Measurements from ENCODE around the gene PPFIA1. TPM values are rescaled to one million over a fixed set of nuclear protein-coding genes. Genes with fewer than 3 reads are reported as not detected.

The PPFIA1 gene
- total RNA-seq, 1 donor from 2014 or later = 43.8 TPM

DNA sequence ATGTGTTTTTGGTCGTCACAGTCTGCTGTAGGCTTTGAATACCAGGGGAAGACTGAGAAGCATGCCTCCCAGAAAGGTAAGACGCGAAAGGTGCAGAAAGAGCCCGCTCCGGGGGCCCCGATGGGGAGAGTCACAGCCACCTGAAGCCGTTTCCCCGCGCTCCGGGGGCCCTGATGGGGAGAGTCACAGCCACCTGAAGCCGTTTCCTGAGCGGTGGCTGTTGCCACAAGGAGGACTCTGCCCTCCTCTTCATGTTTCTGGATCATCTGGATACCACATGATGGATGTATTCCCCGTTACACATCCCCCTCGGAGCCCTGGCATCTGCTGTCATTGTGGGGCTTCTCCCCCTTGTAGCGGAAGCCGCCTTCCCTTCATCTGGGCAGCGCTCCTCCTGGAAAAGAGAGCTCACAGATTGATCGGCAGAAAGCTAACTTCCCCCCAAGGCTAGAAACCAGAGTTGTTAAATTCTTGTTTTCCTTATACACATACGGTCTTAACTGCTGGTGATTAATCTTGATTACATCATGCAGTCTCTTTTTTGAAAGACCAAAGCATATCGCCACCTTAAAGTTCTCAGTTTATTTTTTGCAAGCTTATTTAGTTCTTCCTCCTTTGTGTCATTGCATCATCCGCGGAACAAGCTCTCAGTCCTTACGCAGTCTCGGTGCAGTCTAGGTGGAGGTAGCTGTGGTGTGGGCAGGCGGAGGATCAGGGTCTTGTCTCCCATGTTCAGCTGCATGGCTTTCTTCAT lies 145.3 kb downstream of the PPFIA1 start:
- DNase-seq (ENCODE audit: missing footprints) (no peak), ATAC-seq (no peak)
- intact Hi-C loops (cut with DNase I) = no loop called here

DNA sequence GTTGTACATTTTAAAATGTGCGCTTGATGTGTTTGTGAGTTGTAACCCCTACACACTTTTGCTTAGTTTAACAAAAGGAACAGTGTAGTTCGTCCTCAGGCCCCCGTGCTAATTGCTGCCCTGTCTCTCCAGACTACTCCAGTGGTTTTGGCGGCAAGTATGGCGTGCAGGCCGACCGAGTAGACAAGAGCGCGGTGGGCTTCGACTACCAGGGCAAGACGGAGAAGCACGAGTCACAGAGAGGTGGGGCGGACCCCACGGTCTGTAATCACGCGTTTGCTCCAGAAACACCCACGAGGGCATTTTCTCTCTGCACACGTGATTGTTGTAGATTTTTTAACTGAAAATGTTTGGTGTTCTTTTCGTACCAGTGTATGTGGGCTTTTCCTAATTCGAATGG lies 146.4 kb downstream of the PPFIA1 start:
- no peak for ATAC-seq
- intact Hi-C loops (cut with DNase I) = no loop called here
- no peak for DNase-seq (ENCODE audit: missing footprints)

DNA sequence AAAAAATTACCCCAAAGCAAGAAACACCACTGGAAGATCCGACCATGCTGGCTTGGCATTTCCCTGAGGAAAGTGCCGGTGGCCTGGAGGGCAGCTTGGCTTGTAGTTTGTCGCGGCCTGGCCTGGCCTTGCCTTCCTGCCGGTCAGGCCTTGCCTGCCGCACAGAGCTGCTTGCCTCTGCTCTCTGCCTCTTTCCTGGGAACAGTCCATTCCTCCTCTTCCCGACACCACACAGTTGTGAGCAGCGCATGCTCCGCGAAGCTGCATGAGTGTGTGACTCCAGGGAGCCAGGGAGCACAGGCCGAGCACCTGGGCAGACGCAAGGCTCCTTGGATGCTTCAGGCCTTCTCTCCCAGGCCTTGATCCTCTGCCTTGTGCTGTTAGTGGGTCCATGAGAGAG lies 147.6 kb downstream of the PPFIA1 start:
- no peak for DNase-seq (ENCODE audit: missing footprints)
- intact Hi-C loops (cut with DNase I) = no loop called here
- ATAC-seq = no peak

DNA sequence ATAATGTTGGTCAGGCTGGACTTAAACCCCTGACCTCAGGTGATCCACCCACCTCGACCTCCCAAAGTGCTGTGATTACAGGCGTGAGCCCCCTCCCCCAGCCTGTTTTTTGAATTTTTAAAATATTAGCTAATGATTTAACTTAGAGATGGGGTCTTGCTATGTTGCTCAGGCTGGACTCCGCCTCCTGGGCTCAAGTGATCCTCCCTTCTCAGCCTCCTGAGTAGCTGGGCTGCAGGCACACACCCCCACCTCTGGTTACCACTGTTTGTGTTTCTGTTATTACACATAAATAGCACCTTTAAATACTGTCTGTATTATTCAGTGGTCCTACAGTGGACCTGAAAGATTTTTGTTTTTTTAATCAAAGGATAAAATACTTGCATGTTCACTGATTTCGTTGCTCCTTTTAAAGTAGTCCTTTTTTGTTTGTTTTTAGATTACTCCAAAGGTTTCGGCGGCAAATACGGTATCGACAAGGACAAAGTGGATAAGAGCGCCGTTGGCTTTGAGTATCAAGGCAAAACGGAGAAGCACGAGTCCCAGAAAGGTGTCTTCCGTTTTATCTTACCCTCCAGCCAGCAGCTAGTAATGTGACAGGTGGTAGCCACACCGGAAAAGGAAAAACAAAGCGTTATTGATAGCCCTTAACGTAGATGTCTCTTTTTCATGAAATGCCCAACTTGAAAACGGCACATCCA lies 149.0 kb downstream of the PPFIA1 start:
- intact Hi-C loops (cut with DNase I) = no loop called here
- DNase-seq (ENCODE audit: missing footprints) (no peak), ATAC-seq (no peak)

DNA sequence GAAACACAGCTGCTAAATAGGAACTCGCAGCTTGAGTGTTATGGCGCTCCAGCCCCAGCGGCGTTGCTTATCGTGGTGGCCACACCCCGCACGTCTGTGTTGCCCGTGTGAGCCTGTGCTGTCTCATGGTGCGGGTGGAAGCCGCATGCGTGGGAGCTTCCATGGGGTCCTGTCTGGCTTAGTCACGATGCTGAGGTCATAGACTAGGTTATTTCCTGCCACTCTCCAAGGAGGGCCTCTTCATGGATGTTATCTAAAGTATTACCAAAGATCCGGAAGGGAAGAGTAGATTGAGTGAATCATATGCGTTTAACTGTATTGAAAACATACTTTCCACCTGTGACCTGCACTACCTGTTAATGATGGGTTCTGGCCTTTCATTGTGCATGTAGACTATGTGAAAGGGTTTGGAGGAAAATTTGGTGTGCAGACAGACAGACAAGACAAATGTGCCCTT lies 149.5 kb downstream of the PPFIA1 start:
- no peak for ATAC-seq
- intact Hi-C loops (cut with DNase I) = no loop called here
- DNase-seq (ENCODE audit: missing footprints) = no peak

DNA sequence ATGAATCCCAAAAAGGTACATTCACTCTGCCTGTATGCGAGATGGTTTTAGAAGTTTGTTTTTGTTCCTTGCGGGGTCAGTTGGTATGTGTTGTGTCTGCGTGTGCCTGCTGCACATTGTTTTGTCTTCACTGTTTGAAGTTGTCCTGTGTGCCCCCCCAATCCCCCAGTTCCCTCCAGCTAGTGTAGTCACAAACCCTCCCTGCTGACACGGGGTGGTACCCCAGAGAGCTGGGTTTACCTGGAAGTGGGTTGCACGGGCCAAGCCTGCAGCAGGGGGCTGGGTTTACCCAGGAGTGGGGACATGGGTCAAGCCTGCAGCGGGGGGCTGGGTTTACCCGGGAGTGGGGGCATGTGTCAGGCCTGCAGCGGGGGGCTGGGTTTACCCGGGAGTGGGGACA lies 150.0 kb downstream of the PPFIA1 start:
- ATAC-seq (no peak), DNase-seq (ENCODE audit: missing footprints) (no peak)
- intact Hi-C loops (cut with DNase I) = no loop called here

DNA sequence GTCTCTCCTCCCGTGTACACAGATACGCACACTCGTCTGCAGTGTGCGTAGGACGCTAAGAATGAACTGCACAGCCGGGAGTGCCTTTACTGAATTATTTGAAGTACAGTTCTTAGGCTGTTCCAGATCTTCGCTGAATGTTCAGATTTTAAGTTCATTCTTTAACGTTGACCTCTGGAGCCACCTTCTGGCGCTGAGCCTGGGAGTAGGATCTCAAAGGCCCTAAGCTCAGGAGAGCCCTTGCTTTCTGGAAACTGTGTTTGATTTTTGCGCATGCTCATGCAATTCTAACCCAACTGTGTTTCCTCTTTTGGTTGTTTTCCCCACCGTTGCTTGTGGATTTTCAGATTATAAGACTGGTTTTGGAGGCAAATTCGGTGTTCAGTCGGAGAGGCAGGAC lies 150.6 kb downstream of the PPFIA1 start:
- ATAC-seq = no peak
- intact Hi-C loops (cut with DNase I) = no loop called here
- DNase-seq (ENCODE audit: missing footprints) = no peak

DNA sequence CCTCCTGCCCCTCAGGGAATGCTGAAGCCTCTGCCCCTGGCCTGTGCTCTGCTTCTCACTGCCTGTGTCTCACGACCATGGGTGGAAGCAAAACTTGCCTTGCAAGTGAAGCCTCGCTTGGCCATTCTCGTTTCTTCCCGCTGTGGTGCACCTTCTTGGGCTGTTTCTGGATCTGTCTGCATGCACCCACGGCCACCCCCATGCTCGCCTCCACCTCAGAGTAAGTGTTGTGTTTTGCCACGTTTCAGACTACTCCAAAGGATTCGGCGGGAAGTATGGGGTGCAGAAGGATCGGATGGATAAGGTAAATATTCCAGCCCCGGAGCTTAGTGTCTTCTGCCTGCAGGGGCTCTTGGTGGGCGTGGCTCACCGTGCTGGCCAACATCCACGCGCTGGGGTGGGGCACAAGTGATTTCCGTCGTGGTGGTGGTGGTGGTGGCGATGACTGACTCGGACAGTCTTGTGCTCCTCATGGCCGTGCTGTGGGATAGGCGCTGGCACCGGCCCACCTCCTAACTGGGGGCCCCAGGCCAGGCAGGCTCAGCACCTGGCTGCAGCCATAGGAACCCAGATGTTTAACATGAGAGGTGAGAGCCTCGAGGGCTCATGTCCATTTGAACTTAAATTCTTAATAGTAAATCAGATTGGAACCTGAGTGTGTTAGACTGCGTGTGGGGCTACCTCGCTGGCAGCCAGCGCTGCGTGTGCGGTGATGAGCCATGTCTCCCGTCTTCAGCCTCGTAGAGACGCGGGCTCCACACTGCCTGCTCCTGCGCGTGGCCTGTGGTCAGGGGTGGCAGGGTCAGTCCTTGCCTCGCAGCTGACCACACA lies 152.4 kb downstream of the PPFIA1 start:
- intact Hi-C loops (cut with DNase I) = no loop called here
- ATAC-seq (no peak), DNase-seq (ENCODE audit: missing footprints) (no peak)

DNA sequence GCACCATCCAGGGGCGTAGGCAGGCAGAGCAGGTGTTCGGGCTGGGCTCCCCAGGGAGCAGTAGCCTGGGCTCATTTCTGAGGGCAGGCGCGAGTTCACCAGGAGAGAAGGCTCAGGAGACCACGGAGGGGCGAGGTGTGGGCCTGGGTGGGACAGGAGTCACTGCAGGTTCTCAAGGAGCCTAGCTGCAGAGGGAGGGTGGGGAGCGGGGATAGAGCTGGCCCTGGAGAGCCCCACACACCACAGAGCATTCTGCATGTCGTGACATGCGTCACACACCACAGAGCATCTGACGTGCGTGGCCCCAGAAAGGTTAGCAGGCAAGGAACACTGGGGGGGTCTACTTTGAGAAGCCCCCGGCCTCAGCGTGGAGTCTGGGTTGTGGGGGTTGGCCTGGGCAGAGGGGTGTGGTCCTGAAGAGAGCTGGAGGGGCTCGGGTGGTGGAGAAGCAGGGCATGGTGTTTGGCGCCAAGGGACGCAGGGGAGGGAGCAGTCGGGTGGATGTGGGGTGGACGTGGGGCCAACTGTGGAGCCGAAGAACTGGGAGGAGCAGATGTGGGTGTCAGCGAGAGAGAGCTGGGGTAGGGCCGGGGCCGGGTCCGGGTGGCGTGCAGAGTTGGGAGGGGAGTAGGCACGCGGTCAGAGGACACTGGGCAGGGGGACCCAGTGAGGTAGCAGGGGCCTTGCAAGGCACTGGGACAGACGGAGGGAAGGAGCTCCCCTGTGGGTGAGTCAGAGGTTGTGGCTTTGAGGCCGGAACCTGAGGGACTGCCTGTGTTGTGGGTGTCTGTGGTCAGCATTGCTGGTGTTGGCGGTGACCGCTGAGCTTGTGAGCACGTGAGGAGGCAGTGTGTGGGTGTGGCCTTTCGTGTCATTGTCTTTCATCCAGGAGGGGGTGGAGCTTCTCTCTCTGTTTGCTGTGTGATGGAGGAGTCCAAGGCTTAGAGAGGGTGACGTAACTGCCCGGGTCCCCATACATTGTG lies 153.3 kb downstream of the PPFIA1 start:
- DNase-seq (ENCODE audit: missing footprints) (no peak), ATAC-seq (no peak)
- intact Hi-C loops (cut with DNase I) = no loop called here

DNA sequence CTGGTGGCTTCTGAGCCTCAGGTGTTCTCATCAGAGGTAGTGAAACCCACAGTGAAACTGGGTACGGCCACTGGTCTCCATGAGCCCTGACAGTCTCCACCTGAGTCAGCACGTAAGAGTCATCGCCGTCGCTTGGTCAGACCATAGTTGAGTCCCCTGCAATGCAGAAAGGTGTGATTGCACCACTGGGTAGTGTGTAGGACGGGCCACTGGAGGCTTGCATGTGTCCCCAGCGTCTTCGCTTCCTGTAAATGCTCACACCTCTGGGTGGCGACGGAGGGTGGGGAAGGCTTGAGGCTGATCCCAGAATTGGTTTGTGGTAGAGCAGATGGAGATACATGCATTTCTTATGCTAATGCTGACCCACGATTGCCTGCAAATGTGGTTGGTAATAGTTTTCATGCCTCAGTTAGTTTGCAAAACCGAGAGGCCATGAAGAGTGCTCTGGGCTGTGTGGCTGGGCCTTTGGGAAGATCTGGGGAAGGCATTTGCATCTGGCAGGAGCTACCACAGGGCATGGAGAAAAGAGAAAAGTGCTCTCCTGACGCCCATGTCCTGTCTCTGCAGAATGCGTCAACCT lies 154.4 kb downstream of the PPFIA1 start:
- no peak for DNase-seq (ENCODE audit: missing footprints)

DNA sequence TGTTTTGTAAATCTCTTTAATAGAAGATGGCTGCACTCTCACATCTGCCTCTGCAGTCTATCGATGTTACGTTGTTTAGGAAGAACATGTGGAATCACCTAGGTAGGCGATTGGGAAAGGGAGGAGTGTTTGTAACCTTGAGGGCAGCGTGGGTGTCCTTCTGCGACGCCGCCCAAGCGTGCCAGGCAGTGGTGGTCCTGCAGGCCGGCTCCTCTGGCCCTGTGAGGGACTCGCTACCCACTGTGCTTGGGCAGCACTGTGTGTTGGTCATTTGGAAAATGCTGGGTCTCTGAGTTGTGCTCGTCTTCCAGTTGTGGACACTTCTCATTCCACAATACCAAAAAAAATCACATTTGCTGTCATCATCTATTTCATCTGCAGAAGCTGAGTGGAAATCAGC lies 156.9 kb downstream of the PPFIA1 start:
- intact Hi-C loops (cut with DNase I) = no loop called here
- DNase-seq (ENCODE audit: missing footprints) (no peak), ATAC-seq (no peak)

More for the DNA sequence above, 154.4 kb downstream of the PPFIA1 start:
- intact Hi-C loops (cut with DNase I) = no loop called here
- ATAC-seq = no peak

DNA sequence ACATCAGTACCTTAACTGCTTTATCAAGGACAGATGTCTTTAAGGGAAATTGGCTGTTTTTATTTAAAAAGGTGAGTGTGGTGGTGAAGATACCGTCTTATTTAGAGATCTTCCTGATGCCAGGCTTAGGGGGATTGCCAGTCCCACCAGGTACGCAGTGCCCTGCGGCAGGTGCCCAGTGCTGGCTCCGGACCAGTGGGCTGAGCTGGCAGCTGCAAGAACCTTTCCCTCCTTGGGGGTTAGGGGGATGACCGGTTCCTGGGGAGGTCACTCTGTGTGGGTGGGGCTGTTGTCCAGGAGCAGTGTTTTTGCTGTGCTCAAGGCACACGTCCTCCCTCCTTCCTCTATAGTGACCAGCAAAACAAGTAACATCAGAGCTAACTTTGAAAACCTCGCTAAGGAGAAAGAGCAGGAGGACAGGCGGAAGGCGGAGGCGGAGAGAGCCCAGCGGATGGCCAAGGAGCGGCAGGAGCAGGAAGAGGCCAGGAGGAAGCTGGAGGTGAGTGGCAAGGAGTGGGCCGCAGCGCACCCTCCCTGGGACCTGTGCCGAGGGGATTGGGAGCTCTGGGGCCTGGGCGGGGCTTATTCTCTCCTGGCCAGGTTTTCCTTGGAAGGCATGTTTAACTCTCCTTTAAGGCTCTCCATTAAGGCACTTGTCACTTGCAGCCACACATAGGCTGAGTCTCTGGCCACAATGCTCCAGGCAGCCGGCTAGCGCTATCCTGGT lies 158.4 kb downstream of the PPFIA1 start:
- ATAC-seq = no peak
- DNase-seq (ENCODE audit: missing footprints) = no peak
- intact Hi-C loops (cut with DNase I) = no loop called here

DNA sequence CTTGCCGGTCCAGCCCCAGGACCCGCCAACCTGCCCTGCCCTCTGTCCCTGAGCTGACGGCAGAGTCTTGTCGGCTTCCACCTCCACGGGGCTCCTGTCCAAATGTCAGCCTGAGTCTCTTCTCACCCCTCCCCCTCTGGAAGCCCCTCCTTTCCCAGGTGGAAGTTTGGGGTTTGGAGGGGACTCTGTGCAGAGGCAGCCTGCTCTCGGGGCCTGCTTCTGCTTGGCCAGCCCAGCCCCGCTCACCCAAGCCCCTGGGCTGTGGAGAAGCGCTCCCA lies 158.9 kb downstream of the PPFIA1 start:
- DNase-seq (ENCODE audit: missing footprints) = no peak
- intact Hi-C loops (cut with DNase I) = no loop called here
- ATAC-seq = no peak

DNA sequence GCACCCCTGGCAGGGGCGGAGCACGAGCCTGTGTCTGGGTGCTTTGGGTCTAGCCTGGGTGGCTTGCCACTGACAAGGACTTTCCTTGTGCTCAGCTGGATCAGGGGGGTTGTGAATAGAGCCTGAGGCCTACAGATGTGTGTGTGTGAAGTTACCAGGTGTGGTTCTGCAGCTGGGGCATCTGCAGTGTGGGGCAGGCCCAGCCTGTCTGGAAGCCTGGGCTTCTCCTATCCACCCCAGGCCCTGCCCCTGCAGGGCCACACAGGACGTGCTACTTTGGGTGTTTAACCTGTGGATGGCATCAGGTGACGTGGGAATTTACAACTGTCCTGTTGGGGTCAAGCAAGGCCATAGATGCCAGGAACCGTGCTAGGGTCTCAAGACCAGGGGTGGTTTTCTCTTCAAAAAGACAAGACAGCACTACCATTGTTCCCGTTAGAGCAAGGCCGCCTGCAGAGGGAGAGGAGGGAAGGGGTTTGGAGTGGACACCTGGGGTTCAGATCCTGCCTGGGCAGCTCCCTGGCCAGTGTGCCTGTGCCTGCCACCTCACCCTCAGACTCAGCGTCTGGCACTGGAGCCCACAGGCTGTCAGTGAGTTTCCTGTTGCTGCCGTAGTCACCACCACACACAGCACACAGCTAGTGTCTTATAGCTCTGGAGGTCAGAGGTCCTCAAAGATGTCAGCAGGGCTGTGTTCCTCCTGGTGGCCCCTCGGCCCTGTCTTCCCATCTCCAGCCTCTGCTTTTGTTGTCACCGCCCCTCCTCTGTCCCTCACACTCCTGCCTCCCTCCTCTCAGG lies 159.4 kb downstream of the PPFIA1 start:
- intact Hi-C loops (cut with DNase I) = no loop called here
- no peak for ATAC-seq
- no peak for DNase-seq (ENCODE audit: missing footprints)

DNA sequence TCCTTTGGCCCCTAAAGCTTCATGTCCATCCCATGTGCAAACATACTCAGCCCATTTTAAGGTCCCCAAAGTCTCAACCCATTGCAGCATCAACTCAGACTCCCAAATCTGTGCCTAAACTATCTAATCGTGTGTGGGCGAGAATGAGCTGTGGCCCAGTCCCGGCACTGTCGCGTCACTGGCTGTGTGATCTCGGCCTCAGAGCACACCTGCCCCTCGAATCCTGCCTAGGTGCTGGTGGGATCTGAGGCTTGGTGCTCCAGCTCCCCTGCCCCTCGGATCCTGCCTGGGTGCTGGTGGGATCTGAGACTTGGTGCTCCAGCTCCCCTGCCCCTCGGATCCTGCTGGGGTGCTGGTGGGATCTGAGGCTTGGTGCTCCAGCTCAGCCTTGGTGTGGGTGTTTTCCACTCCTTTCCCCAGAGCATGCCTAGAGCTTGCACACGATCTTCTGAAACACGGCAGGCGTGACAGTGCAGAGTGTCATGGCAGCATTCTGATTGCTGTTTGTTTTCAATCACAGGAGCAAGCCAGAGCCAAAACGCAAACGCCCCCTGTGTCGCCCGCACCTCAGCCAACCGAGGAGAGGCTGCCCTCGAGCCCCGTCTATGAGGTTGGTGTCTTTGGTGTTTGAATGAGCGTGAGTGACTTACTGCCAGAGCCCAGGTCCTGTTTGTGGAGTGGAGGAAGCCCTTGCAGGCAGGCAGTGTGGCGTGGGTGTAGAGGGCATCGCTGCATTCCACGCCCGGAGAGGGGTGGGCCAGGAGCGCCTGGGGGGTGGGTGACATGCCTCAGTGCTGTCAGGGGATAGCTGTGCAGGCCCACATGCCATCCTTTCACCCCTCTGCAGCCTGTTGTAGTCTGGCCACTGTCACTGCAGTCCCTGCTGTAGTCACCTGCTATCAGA lies 160.4 kb downstream of the PPFIA1 start:
- intact Hi-C loops (cut with DNase I) = no loop called here
- ATAC-seq = no peak

DNA sequence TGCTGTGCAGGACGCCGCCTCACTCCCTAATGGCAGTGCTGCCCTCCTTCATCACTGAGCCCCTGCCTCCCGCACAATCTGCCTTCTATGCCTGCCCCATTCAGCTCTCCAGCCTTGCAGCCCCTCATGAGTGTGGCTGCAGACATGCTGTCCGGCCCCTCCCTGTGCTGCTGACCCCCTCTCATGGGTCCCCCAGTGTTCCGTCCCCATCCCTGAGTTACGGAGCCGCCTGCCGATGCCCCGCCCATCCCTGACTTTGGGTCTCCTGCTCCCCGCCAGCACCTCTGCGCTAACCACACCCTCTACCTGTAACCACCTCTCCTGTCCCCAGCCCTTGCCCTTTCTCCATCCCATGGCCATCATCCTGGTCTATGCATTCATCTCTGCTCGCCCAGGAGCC lies 161.1 kb downstream of the PPFIA1 start:
- DNase-seq (ENCODE audit: missing footprints) (no peak), ATAC-seq (no peak)
- intact Hi-C loops (cut with DNase I) = no loop called here

More for the DNA sequence above, 160.4 kb downstream of the PPFIA1 start:
- no peak for DNase-seq (ENCODE audit: missing footprints)
